IMR-90 (cell line): ENCODE results near the gene TAF4. TPM values are rescaled to one million over a fixed set of nuclear protein-coding genes. Genes with fewer than 3 reads are reported as not detected.
A peak's percentile ranks its signal among the peaks of the same experiment; 100 is the strongest.
"Not testable (repeated sequence)": the region's sequence is repeated elsewhere in the genome, so short reads cannot be mapped to it uniquely, and the experiment has no call there.

Experiments
- ATAC-seq: fragments of 200-7000 bp; cut with Tn5 transposase; 2 replicates; pipeline ENCODE4 v1.9.1; 2020; ENCODE audit warnings: low read depth, mild to moderate bottlenecking, moderate library complexity
- BruUV-seq: library from RNA; stranded (reverse); fragments of 400-500 nt; replicated peaks from 2 replicates; lab custom pipeline; 2021; lab: Mats Ljungman, UMichigan
- CTCF ChIA-PET: fragments of 300-600 bp; formaldehyde crosslinking; extraction: SDS; loops from one replicate; lab custom pipeline; 2021; ENCODE audit warnings: antibody characterized with exemption; lab: Yijun Ruan, JAX
- POLR2A ChIA-PET: fragments of 300-600 bp; sonication (Branson Sonifier 250); formaldehyde crosslinking; loops from one replicate; lab custom pipeline; 2022; ENCODE audit warnings: antibody characterized with exemption; ENCODE audit not compliant: unreplicated experiment; lab: Charles Lee
- DNase-seq: peaks from one replicate; pipeline ENCODE4 v3.0.0; 2013
- H2AFZ ChIP-seq: replicated peaks from 2 replicates; pipeline ENCODE3; 2013; ENCODE audit warnings: low read length, mild to moderate bottlenecking; ENCODE audit not compliant: poor library complexity
- H2AK5ac ChIP-seq: 2 replicates; pipeline ENCODE4 v1.6.1; 2013; ENCODE audit warnings: low read depth, low read length, inconsistent platforms
- H2AK9ac ChIP-seq: replicated peaks from 2 replicates; pipeline ENCODE3; 2013; ENCODE audit warnings: mild to moderate bottlenecking, low read depth, low read length, moderate library complexity; ENCODE audit not compliant: poor library complexity
- H2BK120ac ChIP-seq: 2 replicates; pipeline ENCODE4 v1.6.1; 2013; ENCODE audit warnings: low read depth, low read length, inconsistent platforms
- H2BK15ac ChIP-seq: 3 replicates; pipeline ENCODE4 v1.6.1; 2013; ENCODE audit warnings: low read depth, low read length, inconsistent platforms
- H2BK20ac ChIP-seq: 2 replicates; pipeline ENCODE4 v1.6.1; 2013; ENCODE audit warnings: low read depth, mild to moderate bottlenecking, inconsistent platforms, low read length, moderate library complexity
- H2BK5ac ChIP-seq: 2 replicates; pipeline ENCODE4 v1.6.1; 2013; ENCODE audit warnings: mild to moderate bottlenecking, low read depth, low read length, inconsistent platforms; ENCODE audit not compliant: poor library complexity, severe bottlenecking
- H3K14ac ChIP-seq: replicated peaks from 2 replicates; pipeline ENCODE4 v1.6.1; 2013; ENCODE audit warnings: low read depth, low read length, inconsistent platforms
- H3K18ac ChIP-seq: 2 replicates; pipeline ENCODE4 v1.6.1; 2013; ENCODE audit warnings: low read depth, low read length, control low read depth
- H3K23ac ChIP-seq: 2 replicates; pipeline ENCODE4 v1.6.1; 2013; ENCODE audit warnings: low read depth, low read length, inconsistent platforms
- H3K27ac ChIP-seq: 2 replicates; pipeline ENCODE4 v1.5.1; 2013; ENCODE audit warnings: mild to moderate bottlenecking, control low read depth, low read length; ENCODE audit not compliant: insufficient read depth
- H3K27me3 ChIP-seq: 2 replicates; pipeline ENCODE4 v1.6.1; 2013; ENCODE audit warnings: low read length; ENCODE audit not compliant: control insufficient read depth, insufficient read depth
- H3K36me3 ChIP-seq: 2 replicates; pipeline ENCODE4 v1.6.1; 2013; ENCODE audit warnings: low read length, mixed read lengths; ENCODE audit not compliant: control insufficient read depth, insufficient read depth
- H3K4ac ChIP-seq: 2 replicates; pipeline ENCODE4 v1.6.1; 2013; ENCODE audit warnings: low read depth, low read length, inconsistent platforms
- H3K4me1 ChIP-seq: 2 replicates; pipeline ENCODE4 v1.6.1; 2013; ENCODE audit warnings: low read length, mixed read lengths; ENCODE audit not compliant: control insufficient read depth, insufficient read depth
- H3K4me2 ChIP-seq: 2 replicates; pipeline ENCODE4 v1.6.1; 2013; ENCODE audit warnings: low read depth, mild to moderate bottlenecking, control low read depth, low read length, moderate library complexity
- H3K4me3 ChIP-seq: 2 replicates; pipeline ENCODE4 v1.5.1; 2013; ENCODE audit warnings: low read depth, mild to moderate bottlenecking, control low read depth, low read length, moderate library complexity; ENCODE audit not compliant: insufficient read depth
- H3K56ac ChIP-seq: 2 replicates; pipeline ENCODE4 v1.6.1; 2013; ENCODE audit warnings: low read length, inconsistent platforms; ENCODE audit not compliant: insufficient read depth; ENCODE audit errors: extremely low read depth
- H3K79me1 ChIP-seq, 2 experiments: 2 replicates each; pipeline ENCODE4 v1.6.1; 2013; ENCODE audit warnings: low read length in 2 of 2, inconsistent platforms in 1 of 2, low read depth in 1 of 2
- H3K9ac ChIP-seq: 2 replicates; pipeline ENCODE4 v1.6.1; 2013; ENCODE audit warnings: low read depth, low read length, control low read depth
- H3K9me1 ChIP-seq: 2 replicates; pipeline ENCODE4 v1.6.1; 2013; ENCODE audit warnings: low read length, inconsistent platforms; ENCODE audit not compliant: insufficient read depth
- H3K9me3 ChIP-seq: 2 replicates; pipeline ENCODE4 v1.6.1; 2013; ENCODE audit warnings: low read length; ENCODE audit not compliant: control insufficient read depth, insufficient read depth
- H4K20me1 ChIP-seq: 2 replicates; pipeline ENCODE4 v1.6.1; 2013; ENCODE audit warnings: low read length, inconsistent platforms; ENCODE audit not compliant: insufficient read depth
- H4K5ac ChIP-seq: 2 replicates; pipeline ENCODE4 v1.6.1; 2013; ENCODE audit warnings: mild to moderate bottlenecking, low read depth, low read length, control low read depth
- H4K8ac ChIP-seq, 2 experiments: 2 replicates each; pipeline ENCODE4 v1.6.1; 2013; ENCODE audit warnings: low read depth in 2 of 2, low read length in 2 of 2, control low read depth in 1 of 2, inconsistent platforms in 1 of 2
- H4K91ac ChIP-seq: 2 replicates; pipeline ENCODE4 v1.6.1; 2013; ENCODE audit warnings: low read depth, low read length, inconsistent platforms; ENCODE audit not compliant: insufficient read depth
- POLR2A ChIP-seq: IDR thresholded peaks from 2 replicates; pipeline ENCODE4 v1.6.1; 2012; ENCODE audit warnings: mild to moderate bottlenecking, low read depth, low read length
- RFX5 ChIP-seq: IDR thresholded peaks from 2 replicates; pipeline ENCODE4 v1.8.0; 2012; ENCODE audit warnings: low read depth, mild to moderate bottlenecking, low read length, moderate library complexity
- SMC3 ChIP-seq: fragments of 150-350 bp; IDR thresholded peaks from 2 replicates; pipeline ENCODE4 v1.6.1; 2016; ENCODE audit warnings: low read depth, mild to moderate bottlenecking, antibody characterized with exemption, low read length, moderate library complexity
- WGBS, 2 experiments: methylation state at CpG; one replicate each; pipeline versions ENCODE4 v1.1.5 to v1.1.7; 2013; ENCODE audit warnings: missing lambda C conversion rate in 2 of 2; ENCODE audit not compliant: insufficient read length in 1 of 2; ENCODE audit errors: extremely low coverage in 2 of 2; 5-methylcytosine and 5-hydroxymethylcytosine counted together
- dilution Hi-C: fragments of 300-500 bp; cut with HindIII; formaldehyde crosslinking; loops from one replicate; pipeline ENCODE4 v1.14.3; 2018; ENCODE audit warnings: low sequenced_read_pairs; ENCODE audit not compliant: unreplicated experiment
- in situ Hi-C: fragments of 300-500 bp; cut with MboI; formaldehyde crosslinking; loops from 3 replicates; pipeline ENCODE4 v1.14.3; 2019; ENCODE audit warnings: low sequenced_read_pairs, inconsistent platforms, mixed read lengths
- intact Hi-C: fragments of 100-400 bp; cut with micrococcal nuclease; formaldehyde crosslinking; loops from 2 replicates; pipeline ENCODE4 v1.10.0; 2022
- polyA plus RNA-seq, 3 experiments: library from polyadenylated mRNA; depleted of rRNA; stranded (reverse); fragments of >200 nt; gene quantifications; 2 replicates each; pipeline ENCODE4 v1.2.3, GENCODE V29; 2012; ENCODE audit warnings: low replicate concordance in 1 of 3
- total RNA-seq: library from RNA; depleted of rRNA; stranded (reverse); fragments of >200 nt; gene quantifications from 2 replicates; pipeline ENCODE4 v1.2.3, GENCODE V29; 2012

Gene TAF4
- total and polyA plus RNA-seq, 2 of the 4 experiments (the other 2 are of a cell fraction): 1.4 to 5.1 TPM

DNA sequence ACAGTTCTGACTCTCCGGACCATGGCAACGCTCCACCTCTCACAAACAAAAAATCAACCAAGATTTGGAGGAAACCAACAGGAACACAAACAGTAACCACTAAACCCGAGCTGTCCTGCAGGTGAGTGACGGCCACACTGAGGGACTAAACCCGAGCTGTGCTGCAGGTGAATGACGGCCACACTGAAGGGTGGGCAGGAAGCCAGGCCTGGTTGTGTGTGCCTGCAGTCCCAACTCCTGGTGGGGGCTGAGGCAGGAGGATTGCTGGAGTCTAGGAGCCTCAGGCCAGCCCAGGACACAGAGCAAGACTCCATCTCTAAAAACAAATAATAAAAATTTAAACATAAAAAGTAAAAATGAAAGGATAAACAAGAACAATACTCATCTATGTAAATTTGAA lies 80.6 kb downstream of the TAF4 start:
- in situ Hi-C loops (no loop called here), dilution Hi-C loops (no loop called here), intact Hi-C loops (no loop called here)
- no peaks in the 10 kb centered on the region; the same call in 1 of the 2 replicates for H4K20me1 ChIP-seq
- no peaks in the 10 kb centered on the region for H3K27me3 ChIP-seq
- no peak overlapping the region for H3K4me2 ChIP-seq
- H2BK15ac ChIP-seq: no peak overlapping the region
- ChIA-PET POLR2A (no interaction called here), CTCF (no interaction called here)
- H3K27ac ChIP-seq: no peak overlapping the region
- ATAC-seq (no peak), DNase-seq (no peak)
- no peak overlapping the region for H2BK120ac ChIP-seq
- no peak overlapping the region for H3K56ac ChIP-seq
- H2BK20ac ChIP-seq: no peak overlapping the region
- H3K4me1 ChIP-seq: no peaks in the 10 kb centered on the region
- WGBS, 2 experiments: 91% methylated on average over 5 of the region's 6 CpGs; no CpG with 5 or more reads in 1 of the 2 experiments
- no peak overlapping the region for H3K4me3 ChIP-seq
- no peak overlapping the region for H3K18ac ChIP-seq
- no peak overlapping the region for H2BK5ac ChIP-seq
- no peak overlapping the region for H3K9ac ChIP-seq
- no peak overlapping the region for H2AK5ac ChIP-seq
- peaks cover 2% of the 10 kb centered on the region; the same call in 1 of the 2 replicates for H3K9me1 ChIP-seq
- no peaks in the 10 kb centered on the region for H3K9me3 ChIP-seq
- no peak overlapping the region for H3K23ac ChIP-seq
- no peak overlapping the region for H4K8ac ChIP-seq
- TF ChIP-seq RFX5: no peak
- TF ChIP-seq POLR2A: no peak
- no peak for TF ChIP-seq SMC3
- H3K36me3 ChIP-seq: peaks cover 20% of the 10 kb centered on the region
- no peak overlapping the region for H2AFZ ChIP-seq
- no TSS peak for BruUV-seq
- H4K5ac ChIP-seq: no peak overlapping the region
- no peak overlapping the region for H3K14ac ChIP-seq
- H2AK9ac ChIP-seq: no peak overlapping the region
- peaks cover 6% of the 10 kb centered on the region in 2 experiments for H3K79me1 ChIP-seq
- no peak overlapping the region for H4K91ac ChIP-seq
- H3K4ac ChIP-seq: no peak overlapping the region

DNA sequence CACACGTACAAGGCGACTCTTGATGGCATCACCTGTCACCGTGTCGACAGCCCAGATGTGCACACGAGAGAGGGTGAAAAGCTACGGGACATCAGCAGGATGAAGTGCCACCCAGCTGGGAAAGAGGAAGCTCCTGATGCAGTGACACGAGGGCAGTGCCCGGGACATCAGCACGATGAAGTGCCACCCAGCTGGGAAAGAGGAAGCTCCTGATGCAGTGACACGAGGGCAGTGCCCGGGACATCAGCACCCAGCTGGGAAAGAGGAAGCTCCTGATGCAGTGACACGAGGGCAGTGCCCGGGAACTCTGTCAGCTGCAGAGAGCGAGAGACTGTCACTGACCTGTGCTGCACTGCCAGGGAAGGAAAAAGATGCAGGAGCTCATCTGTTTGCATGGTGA lies 81.2 kb downstream of the TAF4 start:
- CTCF ChIA-PET: not testable (repeated sequence)

More for the DNA sequence above, 81.2 kb downstream of the TAF4 start:
- H3K36me3 ChIP-seq: peaks cover 18% of the 10 kb centered on the region
- H2BK20ac ChIP-seq, in situ Hi-C loops, H4K20me1 ChIP-seq, H4K91ac ChIP-seq, H3K56ac ChIP-seq, H3K4ac ChIP-seq, H3K18ac ChIP-seq, H3K14ac ChIP-seq, POLR2A ChIA-PET, DNase-seq, ATAC-seq, H2BK5ac ChIP-seq, H3K4me3 ChIP-seq, H3K27ac ChIP-seq, intact Hi-C loops, H3K9ac ChIP-seq, H2BK120ac ChIP-seq, H3K27me3 ChIP-seq, BruUV-seq, H4K5ac ChIP-seq, H3K23ac ChIP-seq, H3K4me1 ChIP-seq, H4K8ac ChIP-seq, H2AFZ ChIP-seq, H3K9me1 ChIP-seq, H3K9me3 ChIP-seq, H2AK5ac ChIP-seq, H3K4me2 ChIP-seq, H2BK15ac ChIP-seq, H3K79me1 ChIP-seq, dilution Hi-C loops: not testable (repeated sequence)
- whole genome bisulfite sequencing, 2 experiments: 95% methylated on average over 10 of the region's 14 CpGs; no CpG with 5 or more reads in 1 of the 2 experiments
- H2AK9ac ChIP-seq: peak overlapping the region; percentile 55
